ENCODE measurements around the gene CREB3L1. TPM values are rescaled to one million over a fixed set of nuclear protein-coding genes. Genes with fewer than 3 reads are reported as not detected.

Gene CREB3L1
- total RNA-seq, 4 donors from 2014 or later: 1.3 to 8.7 (median 3.7) TPM

DNA sequence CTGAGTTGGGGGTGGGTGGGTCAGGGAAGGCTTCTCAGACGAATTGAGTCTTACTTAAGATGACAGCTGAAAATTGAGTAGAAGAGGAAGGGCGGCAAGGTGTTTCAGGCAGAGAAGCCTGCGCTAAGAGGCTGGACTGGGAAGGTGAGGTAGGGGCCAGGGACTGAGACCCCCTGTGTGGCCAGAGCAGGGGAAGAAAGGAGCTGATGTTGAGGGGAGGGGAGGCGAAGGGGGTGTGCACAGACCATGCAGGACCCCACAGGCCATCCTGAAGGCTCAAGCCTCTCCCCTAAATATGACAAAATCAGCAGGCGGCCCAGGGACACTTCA is 40.6 kb upstream of the CREB3L1 start:
- Histone ChIP-seq H3K27ac (replicated peaks in 1 of 4) (peak overlapping the region; percentile 8 to 94 (median 84)), H3K27me3 (no peaks in the 10 kb centered on the region), H3K4me1 (peaks cover 23 to 39% (median 34%) of the 10 kb centered on the region in 4 donors), H3K36me3 (no peaks in the 10 kb centered on the region), H3K9me3 (peaks cover 0 to 5% (median 0%) of the 10 kb centered on the region in 4 donors), H3K4me3 (peak overlapping the region in 2 of 4 donors; percentile 61 to 70)
- 65% methylated on average over 5 of the region's 5 CpGs for WGBS
- TF ChIP-seq POLR2AphosphoS5 (IDR thresholded peaks at IDR 0.05) (no peak), POLR2A (IDR thresholded peaks at IDR 0.05; ENCODE audit: low read depth) (no peak), EP300 (IDR thresholded peaks at IDR 0.05) (no peak)
- TF ChIP-seq, protein P1, sequence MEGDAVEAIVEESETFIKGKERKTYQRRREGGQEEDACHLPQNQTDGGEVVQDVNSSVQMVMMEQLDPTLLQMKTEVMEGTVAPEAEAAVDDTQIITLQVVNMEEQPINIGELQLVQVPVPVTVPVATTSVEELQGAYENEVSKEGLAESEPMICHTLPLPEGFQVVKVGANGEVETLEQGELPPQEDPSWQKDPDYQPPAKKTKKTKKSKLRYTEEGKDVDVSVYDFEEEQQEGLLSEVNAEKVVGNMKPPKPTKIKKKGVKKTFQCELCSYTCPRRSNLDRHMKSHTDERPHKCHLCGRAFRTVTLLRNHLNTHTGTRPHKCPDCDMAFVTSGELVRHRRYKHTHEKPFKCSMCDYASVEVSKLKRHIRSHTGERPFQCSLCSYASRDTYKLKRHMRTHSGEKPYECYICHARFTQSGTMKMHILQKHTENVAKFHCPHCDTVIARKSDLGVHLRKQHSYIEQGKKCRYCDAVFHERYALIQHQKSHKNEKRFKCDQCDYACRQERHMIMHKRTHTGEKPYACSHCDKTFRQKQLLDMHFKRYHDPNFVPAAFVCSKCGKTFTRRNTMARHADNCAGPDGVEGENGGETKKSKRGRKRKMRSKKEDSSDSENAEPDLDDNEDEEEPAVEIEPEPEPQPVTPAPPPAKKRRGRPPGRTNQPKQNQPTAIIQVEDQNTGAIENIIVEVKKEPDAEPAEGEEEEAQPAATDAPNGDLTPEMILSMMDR (IDR thresholded peaks at IDR 0.05): no peak
- intact Hi-C loops (cut with DNase I): no loop called here
- no peak for DNase-seq (ENCODE audit: extremely low spot score)

DNA sequence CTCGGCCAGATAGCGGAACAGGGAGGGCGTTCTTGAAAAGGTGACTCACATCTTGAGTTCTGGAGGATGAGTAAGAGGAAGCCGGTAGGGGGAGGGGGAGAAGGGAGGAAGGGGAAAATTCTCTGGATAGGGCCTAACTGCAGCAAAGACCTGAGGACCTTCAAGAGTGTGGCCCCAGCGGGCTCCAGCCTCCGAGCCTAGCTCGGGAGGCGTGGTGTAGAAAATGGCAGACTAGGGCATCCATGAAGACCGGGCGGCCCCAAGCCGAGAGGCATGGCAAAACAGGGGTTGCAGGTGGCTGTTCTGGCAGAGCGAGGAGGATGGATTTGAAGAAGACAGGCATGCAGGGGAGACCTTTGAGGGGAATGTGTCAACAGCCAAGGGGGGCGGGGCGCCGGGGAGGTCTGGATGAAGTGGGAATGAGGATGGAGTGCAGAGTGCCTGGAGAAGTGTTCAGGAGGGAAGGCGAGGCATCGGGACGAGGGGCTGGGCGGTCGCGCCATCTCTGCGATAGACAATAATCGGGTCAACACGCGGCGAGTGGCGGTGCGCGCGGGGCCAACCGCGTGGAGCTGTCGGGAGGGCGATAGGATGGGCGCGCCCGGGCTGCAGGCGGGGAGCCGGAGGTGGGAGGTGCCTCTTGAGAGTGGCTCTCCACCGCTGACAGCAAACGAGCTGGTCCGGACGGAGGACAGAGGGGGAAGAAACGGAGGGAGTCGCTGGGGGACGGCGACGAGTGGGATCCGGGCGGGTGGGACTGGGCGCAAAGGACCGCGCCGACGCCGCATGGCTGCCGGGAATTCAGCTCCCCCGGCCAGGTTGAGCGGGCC is 40.0 kb upstream of the CREB3L1 start:
- Histone ChIP-seq H3K9me3 (peaks cover 0 to 5% (median 0%) of the 10 kb centered on the region in 4 donors), H3K27ac (replicated peaks in 1 of 4) (peak overlapping the region; percentile 81 to 94 (median 88)), H3K36me3 (no peaks in the 10 kb centered on the region), H3K4me3 (peak overlapping the region; percentile 61 to 70 (median 64)), H3K27me3 (no peaks in the 10 kb centered on the region), H3K4me1 (peaks cover 25 to 40% (median 36%) of the 10 kb centered on the region in 4 donors)
- no peak for DNase-seq (ENCODE audit: extremely low spot score)
- TF ChIP-seq, protein P1 (IDR thresholded peaks at IDR 0.05): no peak
- TF ChIP-seq POLR2AphosphoS5 (IDR thresholded peaks at IDR 0.05) (peak; percentile 7 to 39), POLR2A (IDR thresholded peaks at IDR 0.05; ENCODE audit: low read depth) (no peak)
- intact Hi-C loops (cut with DNase I): loop anchor here (2.0 kb wide), 2 partner anchors 71 to 117 kb away; partner anchors contain the start of gene PHF21A
- 11% methylated on average over 35 of the region's 59 CpGs for WGBS

DNA sequence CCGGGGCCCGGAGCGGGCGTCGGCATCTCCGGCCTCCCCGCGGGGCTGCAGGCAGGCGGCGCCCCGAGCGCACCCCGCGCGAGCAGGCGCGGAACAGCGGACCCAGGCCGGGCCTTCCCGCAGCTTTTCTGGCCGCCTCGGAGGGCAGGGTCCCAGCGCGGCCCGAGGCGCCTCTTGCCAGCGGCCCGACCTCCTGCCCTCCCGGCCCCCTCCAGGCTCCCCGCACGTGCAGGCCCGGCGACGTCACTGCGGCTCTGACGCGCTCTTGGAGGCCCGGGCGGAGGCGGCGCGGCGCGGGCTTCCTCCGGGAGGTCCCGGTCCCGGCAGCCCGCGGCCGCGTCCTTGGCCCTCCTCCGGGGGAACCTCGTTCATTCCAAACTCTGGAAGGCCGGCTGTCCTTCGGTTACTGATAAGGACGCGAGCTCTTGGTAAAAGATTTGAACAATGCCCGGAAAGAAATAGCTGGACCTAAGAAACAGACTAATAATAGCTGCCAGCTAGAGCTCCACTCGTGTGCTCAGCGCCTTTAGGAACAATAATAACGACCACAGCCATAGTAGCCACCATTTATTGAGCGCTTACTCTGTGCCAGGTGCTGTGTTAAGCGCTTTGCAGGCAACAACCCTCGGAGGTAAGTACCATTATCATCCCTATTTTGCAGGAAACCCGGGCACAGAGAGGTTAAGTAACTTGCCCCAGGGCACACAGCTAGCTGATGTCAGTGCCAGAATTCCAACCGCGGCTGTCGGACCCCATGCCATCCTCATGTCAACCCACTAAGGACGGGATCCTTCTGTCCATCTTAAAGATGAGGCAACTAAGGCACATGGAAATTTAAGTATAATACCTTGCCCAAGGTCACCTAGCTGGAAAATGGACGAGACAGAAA is 39.1 kb upstream of the CREB3L1 start:
- intact Hi-C loops (cut with DNase I): loop anchor here (2.0 kb wide), 2 partner anchors 70 to 118 kb away; partner anchors contain the start of gene PHF21A
- peak overlapping the region; percentile 61 to 70 (median 64) for H3K4me3 ChIP-seq
- peaks cover 30 to 48% (median 43%) of the 10 kb centered on the region in 4 donors for H3K4me1 ChIP-seq
- H3K27me3 ChIP-seq: no peaks in the 10 kb centered on the region
- H3K36me3 ChIP-seq: no peaks in the 10 kb centered on the region
- H3K27ac ChIP-seq (replicated peaks in 1 of 4): peak overlapping the region; percentile 81 to 94 (median 88)
- WGBS: under 1% methylated on average over 22 of the region's 70 CpGs
- no peak for DNase-seq (ENCODE audit: extremely low spot score)
- no peak for TF ChIP-seq POLR2A (IDR thresholded peaks at IDR 0.05; ENCODE audit: low read depth)
- TF ChIP-seq POLR2AphosphoS5 (IDR thresholded peaks at IDR 0.05): peak; percentile 32 to 48
- TF ChIP-seq, protein P1 (IDR thresholded peaks at IDR 0.05): peak; percentile 23 to 29 (median 27)
- TF ChIP-seq EP300 (IDR thresholded peaks at IDR 0.05): no peak
- H3K9me3 ChIP-seq: no peaks in the 10 kb centered on the region

DNA sequence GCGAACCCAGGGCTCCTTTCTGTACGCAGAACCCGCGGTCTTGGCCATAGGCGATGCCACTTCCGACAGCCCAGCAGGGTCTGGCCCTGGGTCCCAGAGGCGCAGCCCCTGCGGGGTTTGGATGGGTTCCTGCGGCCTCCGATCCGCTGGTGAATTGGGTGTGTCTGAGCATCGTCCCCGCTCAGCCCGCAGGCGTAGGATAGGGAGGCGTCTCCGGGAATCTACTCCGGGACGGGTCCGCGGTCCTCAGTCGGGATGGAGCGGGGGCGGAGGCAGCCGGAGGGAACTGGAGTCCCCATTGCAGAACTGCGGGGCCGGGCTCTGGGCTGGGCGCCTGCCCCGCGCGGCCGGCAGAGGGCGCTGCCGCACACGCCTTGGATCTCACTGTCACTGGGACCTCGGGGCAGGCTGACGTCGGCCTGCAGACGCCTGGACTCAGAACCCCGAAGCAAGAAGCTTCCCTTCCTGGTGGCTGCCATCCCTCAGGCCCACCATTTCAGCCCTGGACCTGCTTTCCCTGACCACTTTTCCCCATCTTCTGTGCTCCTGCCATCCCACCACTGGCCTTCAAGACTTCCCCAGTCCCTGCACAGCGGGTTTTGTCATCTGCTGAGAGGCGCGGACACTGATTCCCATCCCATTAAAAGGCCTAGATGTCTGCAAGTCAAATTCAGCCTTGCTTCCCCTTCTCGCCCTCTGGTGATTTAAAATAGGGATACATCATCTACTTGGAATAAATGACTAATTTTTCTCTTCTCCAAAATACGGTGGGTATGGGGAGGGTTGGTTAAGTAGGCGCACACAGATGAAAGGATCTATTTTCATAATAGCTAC is 38.3 kb upstream of the CREB3L1 start:
- Histone ChIP-seq H3K4me1 (peaks cover 33 to 53% (median 47%) of the 10 kb centered on the region in 4 donors), H3K9me3 (no peaks in the 10 kb centered on the region), H3K36me3 (no peaks in the 10 kb centered on the region), H3K27ac (replicated peaks in 1 of 4) (peak overlapping the region; percentile 81 to 94 (median 88)), H3K4me3 (peak overlapping the region; percentile 61 to 70 (median 64)), H3K27me3 (no peaks in the 10 kb centered on the region)
- intact Hi-C loops (cut with DNase I): loop anchor here (2.0 kb wide), 2 partner anchors 70 to 118 kb away; partner anchors contain the start of gene PHF21A
- TF ChIP-seq POLR2A (IDR thresholded peaks at IDR 0.05; ENCODE audit: low read depth) (peak; percentile 11), POLR2AphosphoS5 (IDR thresholded peaks at IDR 0.05) (peak in 1 of 2 donors; percentile 59), EP300 (IDR thresholded peaks at IDR 0.05) (no peak)
- TF ChIP-seq, protein P1 (IDR thresholded peaks at IDR 0.05): peak in 2 of 3 experiments; percentile 98 to 99
- 27% methylated on average over 16 of the region's 46 CpGs for WGBS
- peak; percentile 95 for DNase-seq (ENCODE audit: extremely low spot score)

Data from esophagus muscularis mucosa (tissue), 4 donors.